Tongue (tissue), 2 donors: ENCODE measurements around the gene ATCAY. TPM values are rescaled to one million over a fixed set of nuclear protein-coding genes. Genes with fewer than 3 reads are reported as not detected.
"Not testable (repeated sequence)": the region's sequence is repeated elsewhere in the genome, so short reads cannot be mapped to it uniquely, and the experiment has no call there.

Source experiments
- DNase-seq: peaks from one replicate; pipeline ENCODE4 v3.0.0-alpha.2; 2015
- total RNA-seq: library from RNA; depleted of rRNA; stranded (reverse); fragments of >200 nt; gene quantifications from one replicate; pipeline ENCODE4 v1.2.3, GENCODE V29; 2014

Gene ATCAY
- total RNA-seq, 1 donor from 2014 or later, result 0.10 TPM

DNA sequence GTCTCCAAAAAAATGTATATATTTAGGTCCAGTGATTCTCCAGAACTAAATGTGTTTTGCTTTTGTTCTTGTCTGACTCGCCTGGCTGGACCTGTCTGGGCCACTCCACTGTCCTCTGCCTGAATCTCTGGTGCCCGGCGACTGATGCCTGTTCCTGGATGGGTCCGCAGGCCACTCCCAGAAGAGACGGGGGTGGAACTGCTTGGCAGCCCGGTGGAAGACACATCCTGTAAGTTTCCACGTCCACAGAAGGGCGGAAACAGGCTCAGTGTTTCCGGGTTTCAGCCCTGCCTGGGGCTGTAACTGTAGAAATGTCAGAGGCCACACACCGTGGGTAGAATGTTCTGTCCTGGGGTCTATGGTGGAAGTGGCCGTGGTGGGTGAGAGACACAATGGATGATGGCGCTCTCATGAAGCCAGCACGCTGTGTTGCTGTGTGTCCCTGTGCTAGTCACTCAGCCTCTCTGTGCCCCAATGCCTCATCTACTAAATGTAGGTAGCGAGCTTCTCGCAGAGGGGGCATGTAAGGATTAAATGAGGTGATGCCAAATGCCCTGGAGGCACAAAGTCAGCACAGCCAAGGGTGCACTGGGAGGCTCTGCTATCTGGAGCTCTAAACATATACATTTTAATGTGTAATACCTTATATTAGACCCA lies 22.0 kb downstream of the ATCAY start:
- DNase-seq, result no peak

DNA sequence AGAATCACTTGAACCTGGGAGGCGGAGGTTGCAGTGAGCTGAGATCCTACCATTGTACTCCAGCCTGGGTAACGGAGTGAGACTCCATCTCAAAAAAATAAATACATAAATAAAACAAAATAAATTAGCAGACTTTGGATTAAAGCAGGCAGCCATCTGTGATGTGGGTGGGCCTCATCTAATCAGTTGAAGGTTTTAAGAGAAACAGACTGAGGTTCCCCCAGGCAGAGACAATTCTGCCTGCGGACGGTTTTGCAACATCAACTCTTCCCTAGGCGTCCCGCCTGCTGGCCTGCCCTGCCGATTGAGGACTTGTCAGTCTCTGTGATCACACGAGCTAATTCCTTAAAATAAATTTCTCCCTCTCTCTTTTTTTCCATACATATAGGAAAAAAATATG lies 23.7 kb downstream of the ATCAY start:
- no peak for DNase-seq

DNA sequence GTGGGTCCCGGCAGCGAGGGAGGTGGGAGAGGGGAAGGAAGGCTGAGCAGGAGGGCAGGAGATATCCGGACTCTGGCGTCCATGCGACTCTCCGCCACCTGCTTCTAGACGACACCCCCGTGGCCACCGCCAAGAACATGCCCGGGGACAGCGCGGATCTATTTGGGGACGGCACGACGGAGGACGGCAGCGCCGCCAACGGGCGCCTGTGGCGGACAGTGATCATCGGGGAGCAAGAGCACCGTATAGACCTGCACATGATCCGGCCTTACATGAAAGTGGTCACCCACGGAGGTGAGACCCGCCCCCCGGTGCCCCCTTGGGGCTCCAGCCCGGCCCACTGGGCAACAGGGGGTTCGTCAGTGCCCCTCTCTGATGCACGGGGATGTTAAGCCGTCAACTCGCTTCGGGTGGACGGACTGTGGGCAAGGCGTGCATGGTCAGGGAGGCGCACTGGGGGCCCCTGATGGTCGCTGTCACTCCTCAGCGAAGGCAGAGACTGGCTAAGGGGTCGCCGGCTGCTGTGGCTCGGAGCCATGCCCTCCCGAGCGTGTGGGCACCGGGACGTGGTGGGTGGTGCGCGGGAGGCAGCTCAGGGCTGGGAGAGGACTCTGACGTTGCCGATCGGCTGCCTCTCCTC lies 27.3 kb downstream of the ATCAY start:
- no peak for DNase-seq

DNA sequence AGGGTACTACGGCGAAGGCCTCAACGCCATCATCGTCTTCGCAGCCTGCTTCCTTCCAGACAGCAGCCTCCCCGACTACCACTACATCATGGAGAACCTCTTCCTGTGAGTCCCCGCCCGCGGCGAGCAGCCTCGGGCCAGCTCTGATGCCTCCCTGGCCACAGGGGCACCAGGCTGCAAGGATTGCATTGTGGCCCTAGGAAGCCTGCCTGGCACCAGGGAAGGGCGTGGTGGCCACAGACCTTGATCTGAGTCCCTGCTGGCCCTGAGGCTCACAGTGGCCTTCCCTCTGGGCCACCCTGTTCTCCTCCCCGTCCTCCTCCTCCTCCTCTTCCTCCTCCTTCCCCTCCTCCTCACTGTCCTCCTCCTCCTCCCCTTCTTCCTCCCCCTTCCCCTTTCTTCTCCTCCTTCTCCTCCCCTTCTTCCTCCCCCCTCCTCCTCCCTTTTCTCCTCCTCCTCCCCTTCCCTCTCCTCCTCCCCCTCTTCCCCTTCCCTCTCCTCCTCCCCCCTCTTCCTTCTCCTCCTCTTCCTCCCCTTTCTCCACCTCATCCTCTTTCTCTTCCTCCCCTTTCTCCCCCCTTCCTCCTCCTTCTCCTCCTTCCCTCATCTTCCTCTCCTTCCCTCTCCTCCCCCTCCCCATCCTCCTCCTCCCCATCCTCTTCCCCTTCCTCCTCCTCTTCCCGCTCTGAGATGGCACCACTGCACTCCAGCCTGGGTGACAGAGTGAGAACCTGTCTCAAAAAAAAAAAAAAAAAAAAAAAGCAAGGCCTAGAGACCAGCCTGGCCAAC lies 28.0 kb downstream of the ATCAY start:
- DNase-seq, result no peak

DNA sequence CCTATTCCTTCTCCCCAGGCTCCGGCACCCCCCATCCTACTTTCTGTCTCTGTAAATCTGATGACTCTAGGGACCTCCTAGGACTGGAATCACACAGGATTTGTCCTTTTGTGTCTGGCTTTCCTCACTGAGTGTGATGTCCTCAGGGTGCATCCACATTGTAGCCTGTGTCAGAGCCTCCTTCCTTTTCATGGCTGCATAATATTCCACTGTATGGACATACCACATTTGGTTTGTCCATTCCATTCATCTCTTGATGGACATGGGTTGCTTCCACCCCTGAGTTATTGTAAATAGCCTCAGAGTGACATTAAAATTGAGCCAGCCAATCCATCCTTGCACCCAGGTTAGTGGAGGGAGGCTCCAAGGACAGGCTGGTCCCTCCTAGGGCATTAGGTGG lies 29.6 kb downstream of the ATCAY start:
- DNase-seq, result no peak

- no peak for DNase-seq
These were observed 33.7 kb downstream of the ATCAY start for GRCh38 chr19:3914199-3914598.

- no peak for DNase-seq
These were observed 35.5 kb downstream of the ATCAY start for GRCh38 chr19:3916033-3916432.

DNA sequence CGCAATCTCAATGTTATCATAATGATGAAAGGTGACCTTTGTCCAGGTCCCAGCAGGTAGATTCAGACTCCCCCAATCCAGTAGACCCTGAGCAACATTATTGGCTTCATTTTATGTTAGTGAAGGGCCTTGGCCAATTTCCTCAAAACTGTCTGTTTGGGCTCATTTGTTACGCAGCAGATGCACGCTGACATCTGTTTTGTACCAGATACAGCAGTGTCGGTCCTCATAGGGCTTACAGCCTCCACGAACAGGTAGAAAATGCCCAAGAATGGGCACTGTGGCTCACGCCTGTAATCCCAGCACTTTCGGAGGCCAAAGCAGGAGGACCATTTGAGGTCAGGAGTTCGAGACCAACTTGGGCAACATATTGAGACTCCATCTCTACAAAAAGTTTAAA lies 39.3 kb downstream of the ATCAY start:
- DNase-seq, result no peak

DNA sequence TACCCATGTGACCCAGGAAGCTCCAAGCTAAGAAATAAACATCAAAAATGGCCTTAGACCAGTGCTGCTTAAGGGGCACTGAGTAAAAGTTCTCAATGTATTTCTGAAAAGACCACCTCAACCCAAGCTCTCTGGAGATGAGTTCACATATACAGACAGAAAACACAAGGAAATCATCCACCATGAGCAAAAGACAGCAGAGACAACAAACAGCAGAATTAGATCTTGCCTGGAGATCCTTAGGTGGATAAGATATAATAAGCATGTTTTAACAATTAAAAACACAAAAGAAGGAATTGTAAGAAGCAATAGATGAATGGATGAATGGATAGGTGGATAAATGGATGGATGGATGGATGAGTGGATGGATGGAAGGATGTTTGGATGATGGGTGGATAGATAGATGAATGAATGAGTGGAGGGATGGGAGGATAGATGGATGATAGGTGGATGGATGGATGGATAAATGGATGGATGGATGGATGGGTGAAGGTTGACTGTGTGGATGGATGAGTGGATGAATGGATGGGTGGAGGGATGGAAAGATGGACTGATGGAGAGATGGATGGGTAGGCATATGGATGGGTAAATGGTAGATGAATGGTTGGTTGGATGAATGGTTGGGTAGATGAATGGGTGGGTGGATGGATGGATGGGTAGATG lies 42.7 kb downstream of the ATCAY start:
- no peak for DNase-seq

DNA sequence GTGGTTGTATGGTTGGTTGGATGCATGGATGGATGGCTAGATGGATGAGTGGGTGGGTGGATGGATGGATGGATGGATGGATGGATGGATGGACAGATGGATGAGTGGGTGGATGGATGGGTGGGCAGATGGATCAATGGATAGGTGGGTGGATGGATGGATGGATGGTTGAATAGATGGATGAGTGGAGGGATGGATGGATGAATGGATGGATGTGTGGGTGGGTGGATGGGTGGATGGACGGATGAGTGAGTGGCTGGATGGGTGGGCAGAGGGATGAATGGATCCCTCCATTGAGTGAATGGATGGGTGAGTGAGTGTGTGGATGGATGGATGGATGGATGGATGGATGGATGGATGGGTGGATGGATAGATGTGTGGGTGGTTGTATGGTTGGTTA lies 43.4 kb downstream of the ATCAY start:
- no peak for DNase-seq

DNA sequence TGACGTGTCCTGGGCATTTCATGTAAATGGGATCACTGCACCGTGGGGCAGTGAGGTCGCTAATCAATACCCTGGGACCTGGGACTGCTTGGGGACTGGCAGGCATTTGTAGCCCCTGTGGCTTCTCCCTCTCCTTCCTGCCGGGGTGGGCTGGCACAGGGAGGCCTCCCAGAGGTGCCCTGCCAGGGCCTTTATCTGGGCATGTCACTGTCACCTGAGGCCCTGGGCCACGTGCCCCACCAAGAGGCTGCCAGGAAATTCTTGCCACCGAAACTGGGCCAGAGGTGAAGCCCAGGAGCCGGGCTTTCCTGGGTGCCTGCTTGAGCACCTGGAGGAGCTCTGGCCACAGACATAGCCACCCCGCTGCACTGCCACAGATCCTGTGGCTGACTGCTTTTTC lies 50.6 kb downstream of the ATCAY start:
- no peak for DNase-seq

GRCh38 chr19:3932931-3933810 lies 52.7 kb downstream of the ATCAY start, which contains the start of gene NMRK2:
Gene NMRK2 (plus strand): TSS chr19:3933069. CDS start chr19:3933672, 603 bp downstream.
- peak; percentile 71 for DNase-seq

DNA sequence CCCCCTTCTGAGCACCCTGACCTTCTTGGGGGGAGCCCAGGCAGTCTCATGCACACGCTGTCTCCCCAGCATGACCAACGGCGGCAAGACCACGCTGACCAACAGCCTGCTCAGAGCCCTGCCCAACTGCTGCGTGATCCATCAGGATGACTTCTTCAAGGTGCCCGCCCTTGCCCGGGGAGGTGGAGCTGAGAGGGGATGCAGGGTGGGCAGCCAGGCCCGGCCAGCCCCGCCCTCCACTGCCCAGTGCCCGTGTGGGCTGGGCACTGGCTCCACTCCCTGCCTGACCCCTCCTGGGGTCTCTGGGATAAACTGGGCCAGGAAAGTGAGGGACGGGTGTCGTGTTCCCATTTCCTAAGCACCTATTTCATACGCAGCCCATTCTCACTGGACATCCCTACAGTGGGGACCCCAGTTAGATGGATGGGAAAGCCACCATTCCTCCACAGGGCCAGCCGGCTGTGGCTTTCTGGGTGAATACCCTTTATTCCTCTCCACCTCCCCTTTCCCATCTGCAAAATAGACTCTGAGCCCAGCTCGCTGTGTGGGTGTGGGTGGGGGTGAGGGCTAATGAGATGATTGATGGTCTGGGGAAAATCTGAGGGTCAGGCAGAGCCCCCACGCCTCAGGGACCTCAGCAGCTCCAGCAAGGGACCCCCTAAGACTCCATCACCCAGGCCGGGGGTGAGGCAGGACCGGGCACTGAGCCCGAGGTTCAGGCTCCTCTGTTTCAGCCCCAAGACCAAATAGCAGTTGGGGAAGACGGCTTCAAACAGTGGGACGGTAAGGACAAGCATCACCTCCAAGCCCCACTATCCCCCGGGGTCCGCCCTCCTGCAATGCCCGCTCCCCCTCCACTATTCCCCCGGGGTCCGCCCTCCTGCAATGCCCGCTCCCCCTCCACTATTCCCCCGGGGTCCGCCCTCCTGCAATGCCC lies 56.3 kb downstream of the ATCAY start:
- no peak for DNase-seq

GRCh38 chr19:3938300-3938950 lies 57.9 kb downstream of the ATCAY start:
- not testable (repeated sequence) for DNase-seq

- DNase-seq, result peak; percentile 38
These were observed 62.4 kb downstream of the ATCAY start for GRCh38 chr19:3942790-3943409.

GRCh38 chr19:3944018-3944721 lies 63.7 kb downstream of the ATCAY start:
- DNase-seq, result no peak

DNA sequence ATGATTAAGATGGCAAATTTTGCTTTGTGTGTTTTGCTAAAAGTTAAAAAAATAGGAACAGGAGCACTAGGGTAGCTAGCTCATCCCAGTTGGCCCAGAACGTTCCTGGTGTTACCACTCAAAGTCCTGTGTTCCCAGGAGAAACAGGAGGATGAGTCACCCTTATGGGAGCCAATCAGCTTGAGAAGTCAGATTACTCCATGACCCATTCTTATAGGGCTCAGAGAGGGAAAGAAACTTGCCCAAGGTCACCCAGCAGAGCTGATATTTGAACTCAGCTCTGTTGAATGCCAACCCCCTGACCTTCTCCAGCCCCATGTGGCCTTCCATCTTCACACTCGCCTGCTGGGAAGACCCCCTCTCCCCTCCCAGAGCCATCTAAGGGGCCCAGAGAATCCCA lies 65.4 kb downstream of the ATCAY start:
- DNase-seq, result no peak

DNA sequence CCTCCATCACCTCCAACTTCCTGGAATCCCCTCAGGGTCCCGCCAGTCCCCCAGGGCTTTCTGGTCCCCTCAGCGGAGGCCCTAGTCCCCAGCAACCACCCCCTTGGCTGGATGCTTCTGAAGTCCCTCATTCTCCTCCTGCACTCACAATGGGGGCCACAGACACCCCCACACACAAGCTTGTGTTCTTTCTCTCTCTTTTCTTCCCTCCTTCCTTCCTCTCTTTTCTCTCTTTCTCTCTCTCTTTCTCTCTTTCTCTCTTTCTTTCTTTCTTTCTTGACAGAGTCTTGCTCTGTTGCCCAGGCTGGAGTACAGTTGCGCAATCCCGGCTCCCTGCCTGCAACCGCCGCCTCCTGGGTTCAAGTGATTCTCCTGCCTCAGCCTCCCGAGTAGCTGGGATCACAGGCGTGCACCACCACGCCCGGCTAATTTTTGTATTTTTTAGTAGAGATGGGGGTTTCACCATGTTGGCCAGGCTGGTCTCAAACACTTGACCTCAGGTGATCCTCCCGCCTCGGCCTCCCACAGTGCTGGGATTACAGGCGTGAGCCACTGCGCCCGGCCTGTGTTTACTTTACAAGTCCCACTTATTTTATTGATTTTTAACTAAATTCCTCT lies 66.9 kb downstream of the ATCAY start:
- not testable (repeated sequence) for DNase-seq
